IMR-90 (cell line): ENCODE results near the gene MORF4L2. TPM values are rescaled to one million over a fixed set of nuclear protein-coding genes. Genes with fewer than 3 reads are reported as not detected.
A peak's percentile ranks its signal among the peaks of the same experiment; 100 is the strongest.

ENCODE experiments used
- ATAC-seq: fragments of 200-7000 bp; cut with Tn5 transposase; 2 replicates; pipeline ENCODE4 v1.9.1; 2020; ENCODE audit warnings: low read depth, mild to moderate bottlenecking, moderate library complexity
- Bru-seq: library from RNA; stranded (reverse); fragments of 400-500 nt; gene quantifications from one replicate; lab custom pipeline; 2021; lab: Mats Ljungman, UMichigan
- BruChase-seq, 2 experiments: library from RNA; stranded (reverse); fragments of 400-500 nt; gene quantifications; one replicate each; lab custom pipeline; 2021; lab: Mats Ljungman, UMichigan
- BruUV-seq: library from RNA; stranded (reverse); fragments of 400-500 nt; replicated peaks from 2 replicates; lab custom pipeline; 2021; lab: Mats Ljungman, UMichigan
- CTCF ChIA-PET: fragments of 300-600 bp; formaldehyde crosslinking; extraction: SDS; loops from one replicate; lab custom pipeline; 2021; ENCODE audit warnings: antibody characterized with exemption; lab: Yijun Ruan, JAX
- POLR2A ChIA-PET: fragments of 300-600 bp; sonication (Branson Sonifier 250); formaldehyde crosslinking; loops from one replicate; lab custom pipeline; 2022; ENCODE audit warnings: antibody characterized with exemption; ENCODE audit not compliant: unreplicated experiment; lab: Charles Lee
- DNase-seq: peaks from one replicate; pipeline ENCODE4 v3.0.0; 2013
- H2AFZ ChIP-seq: replicated peaks from 2 replicates; pipeline ENCODE3; 2013; ENCODE audit warnings: low read length, mild to moderate bottlenecking; ENCODE audit not compliant: poor library complexity
- H2AK5ac ChIP-seq: 2 replicates; pipeline ENCODE4 v1.6.1; 2013; ENCODE audit warnings: low read depth, low read length, inconsistent platforms
- H2AK9ac ChIP-seq: replicated peaks from 2 replicates; pipeline ENCODE3; 2013; ENCODE audit warnings: mild to moderate bottlenecking, low read depth, low read length, moderate library complexity; ENCODE audit not compliant: poor library complexity
- H2BK120ac ChIP-seq: 2 replicates; pipeline ENCODE4 v1.6.1; 2013; ENCODE audit warnings: low read depth, low read length, inconsistent platforms
- H2BK15ac ChIP-seq: 3 replicates; pipeline ENCODE4 v1.6.1; 2013; ENCODE audit warnings: low read depth, low read length, inconsistent platforms
- H2BK20ac ChIP-seq: 2 replicates; pipeline ENCODE4 v1.6.1; 2013; ENCODE audit warnings: low read depth, mild to moderate bottlenecking, inconsistent platforms, low read length, moderate library complexity
- H2BK5ac ChIP-seq: 2 replicates; pipeline ENCODE4 v1.6.1; 2013; ENCODE audit warnings: mild to moderate bottlenecking, low read depth, low read length, inconsistent platforms; ENCODE audit not compliant: poor library complexity, severe bottlenecking
- H3K14ac ChIP-seq: replicated peaks from 2 replicates; pipeline ENCODE4 v1.6.1; 2013; ENCODE audit warnings: low read depth, low read length, inconsistent platforms
- H3K18ac ChIP-seq: 2 replicates; pipeline ENCODE4 v1.6.1; 2013; ENCODE audit warnings: low read depth, low read length, control low read depth
- H3K23ac ChIP-seq: 2 replicates; pipeline ENCODE4 v1.6.1; 2013; ENCODE audit warnings: low read depth, low read length, inconsistent platforms
- H3K27ac ChIP-seq: 2 replicates; pipeline ENCODE4 v1.5.1; 2013; ENCODE audit warnings: mild to moderate bottlenecking, control low read depth, low read length; ENCODE audit not compliant: insufficient read depth
- H3K27me3 ChIP-seq: 2 replicates; pipeline ENCODE4 v1.6.1; 2013; ENCODE audit warnings: low read length; ENCODE audit not compliant: control insufficient read depth, insufficient read depth
- H3K36me3 ChIP-seq: 2 replicates; pipeline ENCODE4 v1.6.1; 2013; ENCODE audit warnings: low read length, mixed read lengths; ENCODE audit not compliant: control insufficient read depth, insufficient read depth
- H3K4ac ChIP-seq: 2 replicates; pipeline ENCODE4 v1.6.1; 2013; ENCODE audit warnings: low read depth, low read length, inconsistent platforms
- H3K4me1 ChIP-seq: 2 replicates; pipeline ENCODE4 v1.6.1; 2013; ENCODE audit warnings: low read length, mixed read lengths; ENCODE audit not compliant: control insufficient read depth, insufficient read depth
- H3K4me2 ChIP-seq: 2 replicates; pipeline ENCODE4 v1.6.1; 2013; ENCODE audit warnings: low read depth, mild to moderate bottlenecking, control low read depth, low read length, moderate library complexity
- H3K4me3 ChIP-seq: 2 replicates; pipeline ENCODE4 v1.5.1; 2013; ENCODE audit warnings: low read depth, mild to moderate bottlenecking, control low read depth, low read length, moderate library complexity; ENCODE audit not compliant: insufficient read depth
- H3K56ac ChIP-seq: 2 replicates; pipeline ENCODE4 v1.6.1; 2013; ENCODE audit warnings: low read length, inconsistent platforms; ENCODE audit not compliant: insufficient read depth; ENCODE audit errors: extremely low read depth
- H3K79me1 ChIP-seq, 2 experiments: 2 replicates each; pipeline ENCODE4 v1.6.1; 2013; ENCODE audit warnings: low read length in 2 of 2, inconsistent platforms in 1 of 2, low read depth in 1 of 2
- H3K9ac ChIP-seq: 2 replicates; pipeline ENCODE4 v1.6.1; 2013; ENCODE audit warnings: low read depth, low read length, control low read depth
- H3K9me1 ChIP-seq: 2 replicates; pipeline ENCODE4 v1.6.1; 2013; ENCODE audit warnings: low read length, inconsistent platforms; ENCODE audit not compliant: insufficient read depth
- H3K9me3 ChIP-seq: 2 replicates; pipeline ENCODE4 v1.6.1; 2013; ENCODE audit warnings: low read length; ENCODE audit not compliant: control insufficient read depth, insufficient read depth
- H4K20me1 ChIP-seq: 2 replicates; pipeline ENCODE4 v1.6.1; 2013; ENCODE audit warnings: low read length, inconsistent platforms; ENCODE audit not compliant: insufficient read depth
- H4K5ac ChIP-seq: 2 replicates; pipeline ENCODE4 v1.6.1; 2013; ENCODE audit warnings: mild to moderate bottlenecking, low read depth, low read length, control low read depth
- H4K8ac ChIP-seq, 2 experiments: 2 replicates each; pipeline ENCODE4 v1.6.1; 2013; ENCODE audit warnings: low read depth in 2 of 2, low read length in 2 of 2, control low read depth in 1 of 2, inconsistent platforms in 1 of 2
- H4K91ac ChIP-seq: 2 replicates; pipeline ENCODE4 v1.6.1; 2013; ENCODE audit warnings: low read depth, low read length, inconsistent platforms; ENCODE audit not compliant: insufficient read depth
- BHLHE40 ChIP-seq: fragments of 150-350 bp; IDR thresholded peaks from 2 replicates; pipeline ENCODE4 v1.6.1; 2016; ENCODE audit warnings: mild to moderate bottlenecking, low read depth, low read length
- CHD1 ChIP-seq: IDR thresholded peaks from 2 replicates; pipeline ENCODE4 v1.6.1; 2012; ENCODE audit warnings: low read depth, low read length, improper control_type of control experiment
- CTCF ChIP-seq: conservative IDR thresholded peaks from 2 replicates; pipeline ENCODE4 v1.5.1; 2012; ENCODE audit warnings: mild to moderate bottlenecking, low read depth, low read length, improper control_type of control experiment
- MAZ ChIP-seq: IDR thresholded peaks from 2 replicates; pipeline ENCODE4 v1.6.1; 2012; ENCODE audit warnings: low read depth, mild to moderate bottlenecking, low read length, improper control_type of control experiment, moderate library complexity, borderline replicate concordance
- MXI1 ChIP-seq: IDR thresholded peaks from 2 replicates; pipeline ENCODE4 v1.6.1; 2012; ENCODE audit warnings: low read depth, mild to moderate bottlenecking, low read length, moderate library complexity, borderline replicate concordance
- NFE2L2 ChIP-seq: fragments of 150-350 bp; IDR thresholded peaks from 2 replicates; pipeline ENCODE4 v1.6.1; 2016; ENCODE audit warnings: low read depth, mild to moderate bottlenecking, low read length
- POLR2A ChIP-seq: IDR thresholded peaks from 2 replicates; pipeline ENCODE4 v1.6.1; 2012; ENCODE audit warnings: mild to moderate bottlenecking, low read depth, low read length
- RAD21 ChIP-seq: IDR thresholded peaks from 2 replicates; pipeline ENCODE4 v1.6.1; 2012; ENCODE audit warnings: low read length, improper control_type of control experiment
- RCOR1 ChIP-seq: IDR thresholded peaks from 2 replicates; pipeline ENCODE4 v1.6.1; 2012; ENCODE audit warnings: mild to moderate bottlenecking, low read length, improper control_type of control experiment; ENCODE audit not compliant: insufficient replicate concordance
- SMC3 ChIP-seq: fragments of 150-350 bp; IDR thresholded peaks from 2 replicates; pipeline ENCODE4 v1.6.1; 2016; ENCODE audit warnings: low read depth, mild to moderate bottlenecking, antibody characterized with exemption, low read length, moderate library complexity
- WGBS, 2 experiments: methylation state at CpG; one replicate each; pipeline versions ENCODE4 v1.1.5 to v1.1.7; 2013; ENCODE audit warnings: missing lambda C conversion rate in 2 of 2; ENCODE audit not compliant: insufficient read length in 1 of 2; ENCODE audit errors: extremely low coverage in 2 of 2; 5-methylcytosine and 5-hydroxymethylcytosine counted together
- dilution Hi-C: fragments of 300-500 bp; cut with HindIII; formaldehyde crosslinking; loops from one replicate; pipeline ENCODE4 v1.14.3; 2018; ENCODE audit warnings: low sequenced_read_pairs; ENCODE audit not compliant: unreplicated experiment
- in situ Hi-C: fragments of 300-500 bp; cut with MboI; formaldehyde crosslinking; loops from 3 replicates; pipeline ENCODE4 v1.14.3; 2019; ENCODE audit warnings: low sequenced_read_pairs, inconsistent platforms, mixed read lengths
- intact Hi-C: fragments of 100-400 bp; cut with micrococcal nuclease; formaldehyde crosslinking; loops from 2 replicates; pipeline ENCODE4 v1.10.0; 2022
- long read RNA-seq: library from polyadenylated mRNA; unstranded; transcript quantifications from one replicate; pipeline ENCODE4 v2.0.0, GENCODE V29; 2021; ENCODE audit not compliant: unreplicated experiment
- polyA plus RNA-seq, 3 experiments: library from polyadenylated mRNA; depleted of rRNA; stranded (reverse); fragments of >200 nt; gene quantifications; 2 replicates each; pipeline ENCODE4 v1.2.3, GENCODE V29; 2012; ENCODE audit warnings: low replicate concordance in 1 of 3
- total RNA-seq: library from RNA; depleted of rRNA; stranded (reverse); fragments of >200 nt; gene quantifications from 2 replicates; pipeline ENCODE4 v1.2.3, GENCODE V29; 2012; rRNA removed
- TF ChIP-seq, protein P1 (sequence below): fragments of 150-350 bp; IDR thresholded peaks from 2 replicates; pipeline ENCODE4 v1.6.1; 2017; ENCODE audit warnings: mild to moderate bottlenecking, antibody characterized with exemption, low read length, low read depth

Gene MORF4L2
- total RNA-seq (1,218 and 1,398 TPM in 2 replicates), polyA plus RNA-seq (2012; rRNA removed) (501 and 795 TPM in 2 replicates), Bru-seq, nascent RNA (percentile 99 among the genes with signal in this experiment), BruChase-seq, experiment 1, labeled RNA remaining after a 6-hour chase (percentile 99 among the genes with signal in this experiment), BruChase-seq, experiment 2, labeled RNA remaining after a 2-hour chase (percentile 99 among the genes with signal in this experiment)
- 175 and 256 TPM in 2 replicates for polyA plus RNA-seq (2012; cell fraction: cytosol; rRNA removed)
- 60.4 and 480 TPM in 2 replicates for polyA plus RNA-seq (2012; cell fraction: nucleus; rRNA removed; ENCODE audit: low replicate concordance)
- long read RNA-seq, transcript MORF4L2-203 (4 exons, 1,983 nt), result minor isoform, 39 of 165 reads
- long read RNA-seq, transcript MORF4L2-206 (4 exons, 1,965 nt), result minor isoform, 5 of 165 reads
- long read RNA-seq, transcript MORF4L2-215 (4 exons, 451 nt), result major isoform, 73 of 165 reads
- long read RNA-seq, transcript MORF4L2-209 (5 exons, 869 nt), result minor isoform, 8 of 165 reads
- long read RNA-seq, partial matches to known transcripts, result 2 of 165 reads
- long read RNA-seq, other reads (novel, unspliced or antisense), result 30 of 165 reads

DNA sequence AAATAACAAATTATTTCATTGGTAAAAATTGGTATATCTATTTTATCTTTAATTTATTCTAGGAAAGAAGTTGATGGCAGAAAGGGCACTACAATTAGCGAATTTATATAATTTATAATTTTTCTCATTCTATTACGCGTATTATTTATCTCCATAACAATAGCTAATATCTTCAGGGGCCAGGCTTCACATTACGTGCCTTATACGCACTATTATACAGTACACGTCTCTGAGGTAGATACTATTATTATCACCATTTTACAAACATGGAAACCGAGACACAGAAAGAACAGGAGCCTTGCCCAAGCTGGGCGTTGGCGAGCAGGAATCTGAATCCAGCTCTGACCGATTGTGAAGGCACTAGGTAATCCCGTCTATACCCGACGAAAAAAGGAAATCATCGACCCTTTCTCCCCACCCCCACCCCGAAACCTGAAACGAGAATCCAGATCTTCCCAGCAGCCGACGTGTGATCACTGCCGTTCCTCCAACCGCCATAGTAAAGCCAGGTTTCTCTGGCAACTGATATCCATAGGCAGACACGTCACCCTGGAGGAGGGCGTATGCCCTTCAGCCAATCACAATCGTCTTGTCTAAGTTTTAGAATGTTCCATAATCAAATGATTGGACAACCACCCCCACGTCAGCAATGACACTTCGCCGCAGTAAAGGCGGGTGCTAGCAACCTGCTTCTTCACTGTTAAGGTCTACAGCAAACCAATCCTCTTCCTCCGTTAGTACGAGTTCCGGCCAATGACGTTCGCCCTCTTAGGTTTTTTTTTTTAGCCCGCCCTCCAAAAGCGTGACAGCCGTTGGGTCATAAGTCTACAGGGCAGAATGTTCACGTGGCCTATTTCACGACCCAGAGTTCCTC is at the start of gene MORF4L2:
Gene MORF4L2, minus strand, starts transcription at position 501 of the 874 bp plus-strand sequence. CDS start 9,672 bp downstream, outside the sequence.
- Histone ChIP-seq H3K4me2 (peak within 1 kb of the TSS; percentile 77), H3K18ac (peak within 1 kb of the TSS; percentile 95), H2BK20ac (no peak within 1 kb of the TSS), H4K8ac (peak within 1 kb of the TSS; percentile 96 to 98), H3K36me3 (peaks cover 5% of the 10 kb centered on the region), H3K79me1 (no peaks in the 10 kb centered on the region), H3K4ac (peak within 1 kb of the TSS; percentile 98), H3K4me3 (peak within 1 kb of the TSS; percentile 89), H3K23ac (peak within 1 kb of the TSS; percentile 99), H4K20me1 (peaks cover 20% of the 10 kb centered on the region; the same call in 1 of the 2 replicates), H2AK9ac (peak within 1 kb of the TSS; percentile 95), H2BK5ac (peak within 1 kb of the TSS; percentile 95), H3K14ac (peak within 1 kb of the TSS; percentile 100), H3K9me3 (no peaks in the 10 kb centered on the region), H2BK120ac (peak within 1 kb of the TSS; percentile 93), H2AK5ac (peak within 1 kb of the TSS; percentile 98), H4K5ac (peak within 1 kb of the TSS; percentile 97), H2AFZ (peak within 1 kb of the TSS; percentile 90), H3K27me3 (no peaks in the 10 kb centered on the region), H4K91ac (peak within 1 kb of the TSS; percentile 98), H3K4me1 (no peaks in the 10 kb centered on the region), H2BK15ac (peak within 1 kb of the TSS; percentile 92; the same call in 1 of the 3 replicates), H3K56ac (peak within 1 kb of the TSS; percentile 99), H3K27ac (peak within 1 kb of the TSS; percentile 100), H3K9me1 (no peaks in the 10 kb centered on the region), H3K9ac (peak within 1 kb of the TSS; percentile 100)
- WGBS, 2 experiments, result 26% methylated on average over 12 of the region's 37 CpGs; no CpG with 5 or more reads in 1 of the 2 experiments
- BruUV-seq, result TSS peak; percentile 67
- intact Hi-C loops, result loop anchor here (1.0 to 5.0 kb wide), 6 partner anchors 56 to 451 kb away; partner anchors contain the start of genes TCEAL4 and ZCCHC18
- dilution Hi-C loops, result no loop called here
- DNase-seq (peak; percentile 99), ATAC-seq (peak; percentile 86)
- POLR2A ChIA-PET, result interaction anchor here (0.7 kb wide), 9 partner anchors 26 to 480 kb away, joined by 3 to 13 read pairs (median 6); no protein-coding TSS in a partner anchor
- CTCF ChIA-PET, result interaction anchor here (0.6 kb wide), 2 partner anchors 87 to 137 kb away, joined by 3 read pairs; no protein-coding TSS in a partner anchor
- in situ Hi-C loops, result loop anchor here (25.0 kb wide), 1 partner anchor 451 kb away; no protein-coding TSS in a partner anchor
- TF ChIP-seq NFE2L2 (no peak), RAD21 (no peak), BHLHE40 (peak; percentile 66), POLR2A (peak; percentile 98), CTCF (no peak), RCOR1 (no peak), MAZ (no peak), CHD1 (peak; percentile 74; the same call in 1 of the 2 replicates), SMC3 (no peak), MXI1 (no peak)
- TF ChIP-seq, protein P1, sequence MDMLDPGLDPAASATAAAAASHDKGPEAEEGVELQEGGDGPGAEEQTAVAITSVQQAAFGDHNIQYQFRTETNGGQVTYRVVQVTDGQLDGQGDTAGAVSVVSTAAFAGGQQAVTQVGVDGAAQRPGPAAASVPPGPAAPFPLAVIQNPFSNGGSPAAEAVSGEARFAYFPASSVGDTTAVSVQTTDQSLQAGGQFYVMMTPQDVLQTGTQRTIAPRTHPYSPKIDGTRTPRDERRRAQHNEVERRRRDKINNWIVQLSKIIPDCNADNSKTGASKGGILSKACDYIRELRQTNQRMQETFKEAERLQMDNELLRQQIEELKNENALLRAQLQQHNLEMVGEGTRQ, result peak; percentile 88
